H1 (cell line): ENCODE data around the gene FAM227B. TPM values are rescaled to one million over a fixed set of nuclear protein-coding genes. Genes with fewer than 3 reads are reported as not detected.

Experiments
- CTCF ChIA-PET: fragments of 300-600 bp; sonication (Branson Sonifier 250); formaldehyde crosslinking; loops from one replicate; lab custom pipeline; 2021; ENCODE audit not compliant: partially characterized antibody; lab: Charles Lee
- POLR2A ChIA-PET: fragments of 300-600 bp; sonication (Branson Sonifier 250); formaldehyde crosslinking; loops from one replicate; lab custom pipeline; 2021; ENCODE audit warnings: inconsistent platforms; ENCODE audit not compliant: partially characterized antibody; lab: Charles Lee
- DNase-seq, 2 experiments: peaks; one replicate each; pipeline versions ENCODE4 v3.0.0 to v3.0.0-alpha.2; 2010 to 2022; ENCODE audit warnings: low spot score in 2 of 2, low read depth in 1 of 2, mixed read lengths in 1 of 2
- FAIRE-seq: peaks from 2 replicates; lab custom pipeline; 2011; peaks lifted over from hg19 to GRCh38; lab: Jason Lieb, UNC
- H2AFZ ChIP-seq: 2 replicates; pipeline ENCODE4 v1.8.1; 2012; ENCODE audit warnings: low read length, inconsistent platforms
- H2AK5ac ChIP-seq: 2 replicates; pipeline ENCODE4 v1.6.1; 2013; ENCODE audit warnings: low read depth, low read length
- H2BK120ac ChIP-seq: replicated peaks from 2 replicates; pipeline ENCODE3; 2013; ENCODE audit warnings: low read depth, low read length, inconsistent platforms
- H2BK12ac ChIP-seq: 2 replicates; pipeline ENCODE4 v1.6.1; 2013; ENCODE audit warnings: low read depth, low read length
- H2BK15ac ChIP-seq: 2 replicates; pipeline ENCODE4 v1.6.1; 2013; ENCODE audit warnings: low read length
- H2BK20ac ChIP-seq: 2 replicates; pipeline ENCODE4 v1.6.1; 2013; ENCODE audit warnings: low read length
- H2BK5ac ChIP-seq: 2 replicates; pipeline ENCODE4 v1.6.1; 2013; ENCODE audit warnings: low read depth, low read length
- H3K14ac ChIP-seq: 2 replicates; pipeline ENCODE4 v1.6.1; 2013; ENCODE audit warnings: inconsistent platforms; ENCODE audit not compliant: insufficient read length
- H3K18ac ChIP-seq: 2 replicates; pipeline ENCODE4 v1.6.1; 2013; ENCODE audit warnings: low read length; ENCODE audit errors: extremely low read depth
- H3K23ac ChIP-seq: 2 replicates; pipeline ENCODE4 v1.6.1; 2013; ENCODE audit warnings: inconsistent platforms; ENCODE audit not compliant: insufficient read length
- H3K23me2 ChIP-seq: 2 replicates; pipeline ENCODE4 v1.6.1; 2013; ENCODE audit warnings: low read depth, low read length
- H3K27ac ChIP-seq: 2 replicates; pipeline ENCODE4 v1.6.1; 2011; ENCODE audit warnings: low read depth, low read length, inconsistent platforms
- H3K27me3 ChIP-seq, 4 experiments: replicated peaks in 1 of 4; 1 replicate in 1 of 4; 2 replicates in 3 of 4; pipeline versions ENCODE4 v1.6.1 to v1.8.1; 2011 to 2013; ENCODE audit warnings: low read length in 3 of 4, mild to moderate bottlenecking in 3 of 4, inconsistent platforms in 2 of 4, mixed read lengths in 2 of 4, moderate library complexity in 1 of 4; ENCODE audit not compliant: control insufficient read depth in 3 of 4, insufficient read depth in 3 of 4; ENCODE audit errors: extremely low read depth in 1 of 4
- H3K36me3 ChIP-seq, 4 experiments: 2 replicates each; pipeline versions ENCODE4 v1.6.1 to v1.8.1; 2011 to 2013; ENCODE audit warnings: mild to moderate bottlenecking in 4 of 4, low read length in 3 of 4, moderate library complexity in 2 of 4, control low read depth in 1 of 4, inconsistent platforms in 1 of 4; ENCODE audit not compliant: insufficient read depth in 4 of 4, control insufficient read depth in 2 of 4
- H3K4ac ChIP-seq: replicated peaks from 2 replicates; pipeline ENCODE3; 2013; ENCODE audit warnings: low read length, low read depth, mixed read lengths, inconsistent platforms; ENCODE audit not compliant: insufficient read length
- H3K4me1 ChIP-seq, 4 experiments: replicated peaks in 1 of 4; 1 replicate in 1 of 4; 2 replicates in 3 of 4; pipeline versions ENCODE4 v1.6.1 to v1.8.1; 2011 to 2013; ENCODE audit warnings: low read length in 3 of 4, inconsistent platforms in 2 of 4, mixed read lengths in 1 of 4; ENCODE audit not compliant: insufficient read depth in 4 of 4, control insufficient read depth in 3 of 4
- H3K4me2 ChIP-seq, 2 experiments: 2 replicates each; pipeline versions ENCODE4 v1.6.1 to v1.8.1; 2011 to 2013; ENCODE audit warnings: low read depth in 2 of 2, low read length in 2 of 2, control low read depth in 1 of 2, inconsistent platforms in 1 of 2, mild to moderate bottlenecking in 1 of 2; ENCODE audit not compliant: insufficient read depth in 1 of 2
- H3K4me3 ChIP-seq, 4 experiments: fragments of 200-600, 300-600 bp in 1 of 4; sonication (generic), shearing (Covaris generic), sonication (Bioruptor Twin) in 1 of 4; 2 replicates each; pipeline versions ENCODE4 v1.5.1 to v1.8.1; 2011 to 2016; ENCODE audit warnings: low read length in 4 of 4, low read depth in 3 of 4, control low read depth in 2 of 4, inconsistent platforms in 2 of 4, mild to moderate bottlenecking in 2 of 4, mixed read lengths in 1 of 4, moderate library complexity in 1 of 4; ENCODE audit not compliant: insufficient read depth in 2 of 4; ENCODE audit errors: extremely low read depth in 1 of 4
- H3K56ac ChIP-seq: replicated peaks from 2 replicates; pipeline ENCODE3; 2013; ENCODE audit warnings: low read depth, mild to moderate bottlenecking, mixed read lengths, low read length, inconsistent platforms; ENCODE audit not compliant: insufficient read length
- H3K79me1 ChIP-seq: 2 replicates; pipeline ENCODE4 v1.6.1; 2013; ENCODE audit warnings: low read depth, low read length, control low read depth
- H3K79me2 ChIP-seq, 2 experiments: 2 replicates each; pipeline versions ENCODE4 v1.6.1 to v1.8.1; 2012 to 2013; ENCODE audit warnings: low read length in 2 of 2, mild to moderate bottlenecking in 2 of 2, inconsistent platforms in 1 of 2; ENCODE audit not compliant: insufficient read depth in 2 of 2, control insufficient read depth in 1 of 2
- H3K9ac ChIP-seq, 4 experiments: replicated peaks in 1 of 4; 1 replicate in 1 of 4; 2 replicates in 3 of 4; pipeline versions ENCODE4 v1.6.1 to v1.8.1; 2011 to 2013; ENCODE audit warnings: low read depth in 3 of 4, low read length in 3 of 4, control low read depth in 2 of 4, mild to moderate bottlenecking in 2 of 4, moderate library complexity in 2 of 4, inconsistent platforms in 1 of 4; ENCODE audit errors: extremely low read depth in 1 of 4
- H3K9me3 ChIP-seq, 2 experiments: 2 replicates each; pipeline versions ENCODE4 v1.6.1 to v1.8.1; 2012 to 2013; ENCODE audit warnings: mild to moderate bottlenecking in 2 of 2, moderate library complexity in 2 of 2, control low read depth in 1 of 2, inconsistent platforms in 1 of 2, low read depth in 1 of 2, low read length in 1 of 2, mixed read lengths in 1 of 2; ENCODE audit not compliant: insufficient read depth in 2 of 2
- H4K20me1 ChIP-seq, 2 experiments: replicated peaks in 1 of 2; 2 replicates each; pipeline versions ENCODE3 to v1.8.1; 2011 to 2013; ENCODE audit warnings: inconsistent platforms in 2 of 2, low read length in 2 of 2, mild to moderate bottlenecking in 1 of 2; ENCODE audit not compliant: insufficient read depth in 2 of 2, control insufficient read depth in 1 of 2
- H4K5ac ChIP-seq: 2 replicates; pipeline ENCODE4 v1.6.1; 2013; ENCODE audit warnings: low read length, low read depth, mixed read lengths, inconsistent platforms; ENCODE audit not compliant: insufficient read length
- H4K8ac ChIP-seq: 2 replicates; pipeline ENCODE4 v1.8.0; 2013; ENCODE audit warnings: mild to moderate bottlenecking, moderate library complexity, low read length, inconsistent platforms; ENCODE audit not compliant: insufficient read depth; ENCODE audit errors: extremely low read depth
- H4K91ac ChIP-seq: replicated peaks from 2 replicates; pipeline ENCODE3; 2013; ENCODE audit warnings: low read length, mixed read lengths, inconsistent platforms; ENCODE audit not compliant: insufficient read length
- CHD1 ChIP-seq: IDR thresholded peaks from 2 replicates; pipeline ENCODE4 v1.6.1; 2012; ENCODE audit warnings: low read depth, low read length, improper control_type of control experiment
- EP300 ChIP-seq, 2 experiments: IDR thresholded peaks; 1 replicate in 1 of 2; 2 replicates in 1 of 2; pipeline ENCODE4 v1.6.1; 2011 to 2012; ENCODE audit warnings: low read depth in 2 of 2, low read length in 2 of 2, mild to moderate bottlenecking in 2 of 2, borderline replicate concordance in 1 of 2, inconsistent platforms in 1 of 2, moderate library complexity in 1 of 2
- EZH2 ChIP-seq: fragments of 200-600 bp; sonication (generic); IDR thresholded peaks from 2 replicates; pipeline ENCODE4 v1.7.1; 2012; ENCODE audit warnings: low read depth, mild to moderate bottlenecking, moderate library complexity, low read length, inconsistent platforms; ENCODE audit not compliant: severe bottlenecking
- FOSL1 ChIP-seq: IDR thresholded peaks from 2 replicates; pipeline ENCODE4 v1.6.1; 2011; ENCODE audit warnings: mild to moderate bottlenecking, low read depth, low read length, moderate library complexity; ENCODE audit not compliant: insufficient read depth
- HDAC2 ChIP-seq, 2 experiments: fragments of 300-600 bp in 1 of 2; sonication (generic) in 1 of 2; IDR thresholded peaks; 2 replicates each; pipeline ENCODE4 v1.6.1; 2011 to 2012; ENCODE audit warnings: low read depth in 2 of 2, low read length in 2 of 2, mild to moderate bottlenecking in 2 of 2, moderate library complexity in 2 of 2, borderline replicate concordance in 1 of 2, inconsistent platforms in 1 of 2
- MAFK ChIP-seq: IDR thresholded peaks from 2 replicates; pipeline ENCODE4 v1.6.1; 2012; ENCODE audit warnings: low read depth, mild to moderate bottlenecking, improper control_type of control experiment, low read length
- POLR2A ChIP-seq, 2 experiments: IDR thresholded peaks; 1 replicate in 1 of 2; 2 replicates in 1 of 2; pipeline ENCODE4 v1.6.1; 2011; ENCODE audit warnings: low read depth in 2 of 2, low read length in 2 of 2, mild to moderate bottlenecking in 2 of 2; ENCODE audit errors: control extremely low read depth in 1 of 2
- POU5F1 ChIP-seq: IDR thresholded peaks from 2 replicates; pipeline ENCODE4 v1.6.1; 2011; ENCODE audit warnings: low read depth, mild to moderate bottlenecking, low read length, moderate library complexity
- RFX5 ChIP-seq: IDR thresholded peaks from 2 replicates; pipeline ENCODE4 v1.6.1; 2011; ENCODE audit warnings: low read depth, low read length, improper control_type of control experiment, borderline replicate concordance
- SRF ChIP-seq: IDR thresholded peaks from 2 replicates; pipeline ENCODE4 v1.6.1; 2011; ENCODE audit warnings: mild to moderate bottlenecking, low read depth, low read length, moderate library complexity
- polyA plus RNA-seq, 7 experiments: library from polyadenylated mRNA; depleted of rRNA in 3 of 7; stranded (reverse) in 5 of 7; unstranded in 2 of 7; fragments of >200 nt in 5 of 7; fragments of 200-250 nt in 2 of 7; gene quantifications; 1 replicate in 5 of 7; 2 replicates in 1 of 7; 4 replicates in 1 of 7; pipeline versions ENCODE4 v1.2.1 to v1.2.3, GENCODE V29; 2011 to 2013; ENCODE audit warnings: missing spikeins in 2 of 7, mixed read lengths in 2 of 7
- total RNA-seq: library from RNA; stranded (reverse); fragmentation: NEBNext Ultra II Directional; extraction: Animal tissue kit (Norgen Biotek cat#: 25700); gene quantifications from 2 replicates; pipeline ENCODE4 v1.2.1, GENCODE V29; 2021
- TF ChIP-seq, protein P1 (sequence below): IDR thresholded peaks from 2 replicates; pipeline ENCODE4 v1.6.1; 2011; ENCODE audit warnings: low read length, improper control_type of control experiment
- TF ChIP-seq, protein P2 (sequence below): IDR thresholded peaks from 2 replicates; pipeline ENCODE4 v1.6.1; 2012; ENCODE audit warnings: low read length, inconsistent platforms

Gene FAM227B
- total and polyA plus RNA-seq, 2 of the 8 experiments (the other 6 are each of a cell fraction or from before 2014, with no cell fraction given), result 4.0 to 6.5 TPM

- no peak for DNase-seq
- POLR2A ChIA-PET, result interaction anchor here (0.9 kb wide), 1 partner anchor 50 kb away, joined by 3 read pairs; no protein-coding TSS in a partner anchor
- TF ChIP-seq POU5F1, result no peak
- TF ChIP-seq, protein P1, sequence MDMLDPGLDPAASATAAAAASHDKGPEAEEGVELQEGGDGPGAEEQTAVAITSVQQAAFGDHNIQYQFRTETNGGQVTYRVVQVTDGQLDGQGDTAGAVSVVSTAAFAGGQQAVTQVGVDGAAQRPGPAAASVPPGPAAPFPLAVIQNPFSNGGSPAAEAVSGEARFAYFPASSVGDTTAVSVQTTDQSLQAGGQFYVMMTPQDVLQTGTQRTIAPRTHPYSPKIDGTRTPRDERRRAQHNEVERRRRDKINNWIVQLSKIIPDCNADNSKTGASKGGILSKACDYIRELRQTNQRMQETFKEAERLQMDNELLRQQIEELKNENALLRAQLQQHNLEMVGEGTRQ, result no peak
- TF ChIP-seq CHD1, result no peak
- no peak for TF ChIP-seq MAFK
- TF ChIP-seq, protein P2, sequence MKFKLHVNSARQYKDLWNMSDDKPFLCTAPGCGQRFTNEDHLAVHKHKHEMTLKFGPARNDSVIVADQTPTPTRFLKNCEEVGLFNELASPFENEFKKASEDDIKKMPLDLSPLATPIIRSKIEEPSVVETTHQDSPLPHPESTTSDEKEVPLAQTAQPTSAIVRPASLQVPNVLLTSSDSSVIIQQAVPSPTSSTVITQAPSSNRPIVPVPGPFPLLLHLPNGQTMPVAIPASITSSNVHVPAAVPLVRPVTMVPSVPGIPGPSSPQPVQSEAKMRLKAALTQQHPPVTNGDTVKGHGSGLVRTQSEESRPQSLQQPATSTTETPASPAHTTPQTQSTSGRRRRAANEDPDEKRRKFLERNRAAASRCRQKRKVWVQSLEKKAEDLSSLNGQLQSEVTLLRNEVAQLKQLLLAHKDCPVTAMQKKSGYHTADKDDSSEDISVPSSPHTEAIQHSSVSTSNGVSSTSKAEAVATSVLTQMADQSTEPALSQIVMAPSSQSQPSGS, result no peak
- TF ChIP-seq EP300 (IDR thresholded peaks at IDR 0.05; ENCODE audit: borderline replicate concordance in 1 of 2, low read depth in 2 of 2, low read length in 2 of 2), result no peak
- TF ChIP-seq FOSL1, result no peak
- no peak for TF ChIP-seq POLR2A (IDR thresholded peaks at IDR 0.05; ENCODE audit: control extremely low read depth in 1 of 2, low read depth in 2 of 2, low read length in 2 of 2)
- no peak for TF ChIP-seq SRF
- no peak for TF ChIP-seq RFX5
- TF ChIP-seq EZH2, result no peak
- no peak for TF ChIP-seq HDAC2 (IDR thresholded peaks at IDR 0.05; ENCODE audit: borderline replicate concordance in 1 of 2, low read depth in 2 of 2, low read length in 2 of 2)
Measured at GRCh38 chr15:49343546-49343945, 277.1 kb downstream of the FAM227B start.

More at GRCh38 chr15:49343546-49343945, 277.1 kb downstream of the FAM227B start:
- H3K18ac ChIP-seq, result no peak overlapping the region
- no peaks in the 10 kb centered on the region for H3K36me3 ChIP-seq
- CTCF ChIA-PET, result no interaction called here
- no peak overlapping the region for H3K9ac ChIP-seq
- no peaks in the 10 kb centered on the region for H3K9me3 ChIP-seq
- no peaks in the 10 kb centered on the region for H3K79me2 ChIP-seq
- no peak overlapping the region for H4K8ac ChIP-seq
- H2BK12ac ChIP-seq, result no peak overlapping the region
- H2AK5ac ChIP-seq, result no peak overlapping the region
- H4K91ac ChIP-seq, result no peak overlapping the region
- no peak overlapping the region for H2BK20ac ChIP-seq
- H3K4ac ChIP-seq, result no peak overlapping the region
- H2AFZ ChIP-seq, result no peak overlapping the region
- H3K27ac ChIP-seq, result no peak overlapping the region
- H3K23me2 ChIP-seq, result no peaks in the 10 kb centered on the region
- H4K5ac ChIP-seq, result no peak overlapping the region
- H3K23ac ChIP-seq, result no peak overlapping the region
- H3K27me3 ChIP-seq, result no peaks in the 10 kb centered on the region
- H3K14ac ChIP-seq, result no peak overlapping the region
- peaks cover 0 to 5% (median under 1%) of the 10 kb centered on the region in 4 experiments; a peak in 3 of 7 replicates for H3K4me1 ChIP-seq
- no peak for FAIRE-seq
- no peak overlapping the region for H3K4me3 ChIP-seq
- no peak overlapping the region for H2BK5ac ChIP-seq
- H2BK15ac ChIP-seq, result no peak overlapping the region
- no peaks in the 10 kb centered on the region for H3K79me1 ChIP-seq
- no peaks in the 10 kb centered on the region for H4K20me1 ChIP-seq
- no peak overlapping the region for H2BK120ac ChIP-seq
- no peak overlapping the region for H3K4me2 ChIP-seq
- no peak overlapping the region for H3K56ac ChIP-seq
